HG03060 (cell line): Measurements from ENCODE around the gene ZDHHC18.
A peak's percentile ranks its signal among the peaks of the same experiment; 100 is the strongest.
"Not testable (repeated sequence)": the region's sequence is repeated elsewhere in the genome, so short reads cannot be mapped to it uniquely, and the experiment has no call there.

ENCODE experiments used
- ATAC-seq: cut with Tn5 transposase; IDR thresholded peaks from one replicate; pipeline ENCODE4 v1.9.1; 2021; ENCODE audit warnings: low read depth, moderate number of reproducible peaks; ENCODE audit not compliant: unreplicated experiment

ZDHHC18 gene

GRCh38 chr1:26831546-26832248 lies 5.2 kb downstream of the ZDHHC18 start:
- no peak for ATAC-seq

- no peak for ATAC-seq
Observed at GRCh38 chr1:26832249-26832960, 5.9 kb downstream of the ZDHHC18 start.

GRCh38 chr1:26833432-26834405 lies 7.2 kb downstream of the ZDHHC18 start:
- ATAC-seq, result peak; percentile 52

- ATAC-seq, result not testable (repeated sequence)
Observed at GRCh38 chr1:26837665-26838064, 11.2 kb downstream of the ZDHHC18 start.

GRCh38 chr1:26838474-26839338 lies 12.2 kb downstream of the ZDHHC18 start:
- peak; percentile 72 for ATAC-seq

- ATAC-seq, result no peak
Observed at GRCh38 chr1:26839339-26839722, 12.8 kb downstream of the ZDHHC18 start.

GRCh38 chr1:26839779-26840178 lies 13.3 kb downstream of the ZDHHC18 start:
- no peak for ATAC-seq

- no peak for ATAC-seq
Observed at GRCh38 chr1:26844424-26845196, 18.1 kb downstream of the ZDHHC18 start.

GRCh38 chr1:26847826-26848225 lies 21.3 kb downstream of the ZDHHC18 start:
- not testable (repeated sequence) for ATAC-seq

GRCh38 chr1:26848499-26848898 lies 22.0 kb downstream of the ZDHHC18 start:
- ATAC-seq, result no peak

- ATAC-seq, result no peak
Observed at GRCh38 chr1:26848941-26849774, 22.7 kb downstream of the ZDHHC18 start.

GRCh38 chr1:26851106-26851684 lies 24.7 kb downstream of the ZDHHC18 start:
- no peak for ATAC-seq

GRCh38 chr1:26852701-26853100 lies 26.2 kb downstream of the ZDHHC18 start:
- no peak for ATAC-seq

GRCh38 chr1:26853156-26853555 lies 26.7 kb downstream of the ZDHHC18 start:
- ATAC-seq, result no peak

- no peak for ATAC-seq
Observed at GRCh38 chr1:26853600-26853999, 27.1 kb downstream of the ZDHHC18 start.

GRCh38 chr1:26854906-26855305 lies 28.4 kb downstream of the ZDHHC18 start:
- ATAC-seq, result no peak

GRCh38 chr1:26855636-26856035 lies 29.1 kb downstream of the ZDHHC18 start:
- no peak for ATAC-seq

GRCh38 chr1:26856181-26856580 lies 29.7 kb downstream of the ZDHHC18 start:
- ATAC-seq, result no peak
